Cardiac muscle cell (in vitro differentiated cells and primary cell): ENCODE data around the gene MYBPH. TPM values are rescaled to one million over a fixed set of nuclear protein-coding genes. Genes with fewer than 3 reads are reported as not detected.

Source experiments
- DNase-seq, 2 donors: peaks; one replicate each; pipeline versions ENCODE4 v3.0.0 to v3.0.0-alpha.2; 2010 to 2017; ENCODE audit warnings: low read depth in 1 of 2, low spot score in 1 of 2
- H3K27ac ChIP-seq: fragments of 200-600 bp; sonication (generic); 2 replicates; pipeline ENCODE4 v1.5.1; 2016
- H3K27me3 ChIP-seq: fragments of 200-600 bp; sonication (generic); 2 replicates; pipeline ENCODE4 v1.6.0; 2016; ENCODE audit warnings: control low read depth
- H3K36me3 ChIP-seq: fragments of 200-600 bp; sonication (generic); 2 replicates; pipeline ENCODE4 v1.5.1; 2016; ENCODE audit warnings: control low read depth
- H3K4me1 ChIP-seq: fragments of 200-600 bp; sonication (generic); 2 replicates; pipeline ENCODE4 v1.8.1; 2017; ENCODE audit warnings: low read depth, mild to moderate bottlenecking, mixed run types
- H3K4me3 ChIP-seq: fragments of 200-600 bp; sonication (generic); 2 replicates; pipeline ENCODE4 v1.5.1; 2016; ENCODE audit warnings: mild to moderate bottlenecking
- H3K9me3 ChIP-seq: fragments of 200-600 bp; sonication (generic); 2 replicates; pipeline ENCODE4 v1.5.1; 2017; ENCODE audit warnings: low read depth, mild to moderate bottlenecking, control low read depth
- CTCF ChIP-seq: IDR thresholded peaks from 2 replicates; pipeline ENCODE4 v1.5.1; 2012; ENCODE audit warnings: low read depth, mild to moderate bottlenecking, low read length
- polyA plus RNA-seq: library from polyadenylated mRNA; unstranded; fragments of >200 nt; fragmentation: Nextera tagmentation; extraction: Ambion mirVana; gene quantifications from 2 replicates; pipeline ENCODE4 v1.2.1, GENCODE V29; 2016
- total RNA-seq: library from RNA; depleted of rRNA; stranded (reverse); fragments of >200 nt; gene quantifications from 2 replicates; pipeline ENCODE4 v1.2.3, GENCODE V29; 2016

Gene MYBPH
- total and polyA plus RNA-seq, 2 experiments from 2014 or later: 1.4 to 2.1 TPM

- no peak for DNase-seq
- Histone ChIP-seq H3K4me3 (no peak overlapping the region), H3K9me3 (no peaks in the 10 kb centered on the region), H3K27ac (no peak overlapping the region), H3K4me1 (peaks cover 9% of the 10 kb centered on the region), H3K27me3 (no peaks in the 10 kb centered on the region), H3K36me3 (no peaks in the 10 kb centered on the region)
- no peak for TF ChIP-seq CTCF
Observed at GRCh38 chr1:203183828-203184227, 8.2 kb upstream of the MYBPH start.

GRCh38 chr1:203182387-203182953, 6.8 kb upstream of the MYBPH start:
- TF ChIP-seq CTCF: no peak
- H3K4me1 ChIP-seq: peaks cover 9% of the 10 kb centered on the region
- H3K27ac ChIP-seq: no peak overlapping the region
- H3K36me3 ChIP-seq: no peaks in the 10 kb centered on the region
- DNase-seq: no peak
- no peaks in the 10 kb centered on the region for H3K27me3 ChIP-seq
- no peak overlapping the region for H3K4me3 ChIP-seq
- no peaks in the 10 kb centered on the region for H3K9me3 ChIP-seq

GRCh38 chr1:203181586-203182386, 6.2 kb upstream of the MYBPH start:
- peak in 1 of 2 donors; percentile 35 for DNase-seq
- Histone ChIP-seq H3K4me1 (peaks cover 5% of the 10 kb centered on the region), H3K27ac (no peak overlapping the region), H3K4me3 (no peak overlapping the region), H3K9me3 (no peaks in the 10 kb centered on the region), H3K36me3 (no peaks in the 10 kb centered on the region), H3K27me3 (no peaks in the 10 kb centered on the region)
- TF ChIP-seq CTCF: no peak

GRCh38 chr1:203180611-203181330, 5.1 kb upstream of the MYBPH start:
- DNase-seq: no peak
- no peak overlapping the region for H3K27ac ChIP-seq
- no peaks in the 10 kb centered on the region for H3K9me3 ChIP-seq
- H3K4me1 ChIP-seq: peaks cover 7% of the 10 kb centered on the region
- no peaks in the 10 kb centered on the region for H3K27me3 ChIP-seq
- TF ChIP-seq CTCF: no peak
- H3K36me3 ChIP-seq: no peaks in the 10 kb centered on the region
- H3K4me3 ChIP-seq: no peak overlapping the region

- Histone ChIP-seq H3K9me3 (no peaks in the 10 kb centered on the region), H3K27ac (no peak overlapping the region), H3K4me1 (peaks cover 15% of the 10 kb centered on the region), H3K36me3 (no peaks in the 10 kb centered on the region), H3K27me3 (no peaks in the 10 kb centered on the region), H3K4me3 (no peak overlapping the region)
- TF ChIP-seq CTCF: no peak
- no peak for DNase-seq
Observed at GRCh38 chr1:203179667-203180005, 4.0 kb upstream of the MYBPH start.
